Hematopoietic multipotent progenitor cell treated with erythropoietin and hydrocortisone succinate and interleukin-3 and kit ligand, for 8 days (in vitro differentiated cells): Measurements from ENCODE around the gene ATXN2.
"Not testable (repeated sequence)": the region's sequence is repeated elsewhere in the genome, so short reads cannot be mapped to it uniquely, and the experiment has no call there.

Experiments used
- DNase-seq: peaks from one replicate; pipeline ENCODE4 v3.0.0-alpha.2; 2015

ATXN2 gene

GRCh38 chr12:111570084-111570961 is 28.8 kb downstream of the ATXN2 start:
- DNase-seq = no peak

GRCh38 chr12:111569363-111570083 is 29.6 kb downstream of the ATXN2 start:
- DNase-seq = no peak

GRCh38 chr12:111560844-111561243 is 38.3 kb downstream of the ATXN2 start:
- not testable (repeated sequence) for DNase-seq

- DNase-seq = no peak
Observed at GRCh38 chr12:111558107-111558376, 41.1 kb downstream of the ATXN2 start.

GRCh38 chr12:111557271-111558106 is 41.6 kb downstream of the ATXN2 start:
- no peak for DNase-seq

- no peak for DNase-seq
Observed at GRCh38 chr12:111556676-111557075, 42.4 kb downstream of the ATXN2 start.

GRCh38 chr12:111555313-111555712 is 43.8 kb downstream of the ATXN2 start:
- DNase-seq = not testable (repeated sequence)

GRCh38 chr12:111546758-111547383 is 52.2 kb downstream of the ATXN2 start:
- DNase-seq = no peak

- no peak for DNase-seq
Observed at GRCh38 chr12:111546171-111546570, 52.9 kb downstream of the ATXN2 start.

- no peak for DNase-seq
Observed at GRCh38 chr12:111544032-111544431, 55.1 kb downstream of the ATXN2 start.

- no peak for DNase-seq
Observed at GRCh38 chr12:111532751-111533150, 66.4 kb downstream of the ATXN2 start.

GRCh38 chr12:111529424-111530368 is 69.4 kb downstream of the ATXN2 start:
- DNase-seq = peak; percentile 77

- no peak for DNase-seq
Observed at GRCh38 chr12:111523587-111524167, 75.4 kb downstream of the ATXN2 start.

- no peak for DNase-seq
Observed at GRCh38 chr12:111521801-111522200, 77.3 kb downstream of the ATXN2 start.

- no peak for DNase-seq
Observed at GRCh38 chr12:111519937-111520336, 79.2 kb downstream of the ATXN2 start.

- no peak for DNase-seq
Observed at GRCh38 chr12:111519083-111519482, 80.0 kb downstream of the ATXN2 start.

GRCh38 chr12:111507719-111508118 is 91.4 kb downstream of the ATXN2 start:
- not testable (repeated sequence) for DNase-seq

GRCh38 chr12:111507258-111507657 is 91.9 kb downstream of the ATXN2 start:
- not testable (repeated sequence) for DNase-seq

- DNase-seq = no peak
Observed at GRCh38 chr12:111506260-111506659, 92.9 kb downstream of the ATXN2 start.

- peak; percentile 44 for DNase-seq
Observed at GRCh38 chr12:111505601-111506036, 93.5 kb downstream of the ATXN2 start.

GRCh38 chr12:111503116-111503515 is 96.0 kb downstream of the ATXN2 start:
- no peak for DNase-seq
